SJCRH30 (cell line): ENCODE data around the gene REV3L. TPM values are rescaled to one million over a fixed set of nuclear protein-coding genes. Genes with fewer than 3 reads are reported as not detected.
A peak's percentile ranks its signal among the peaks of the same experiment; 100 is the strongest.

Experiments
- DNase-seq, 2 experiments: peaks; one replicate each; pipeline ENCODE4 v3.0.0-alpha.2; 2015 to 2020
- H3K27ac ChIP-seq: fragments of 250-450 bp; sonication (Bioruptor Pico); 2 replicates; pipeline ENCODE4 v1.5.1; 2020; ENCODE audit warnings: mild to moderate bottlenecking, moderate library complexity
- H3K27me3 ChIP-seq: fragments of 250-450 bp; sonication (Bioruptor Pico); 2 replicates; pipeline ENCODE4 v1.5.1; 2020; ENCODE audit warnings: mild to moderate bottlenecking, moderate library complexity
- H3K36me3 ChIP-seq: fragments of 250-450 bp; sonication (Bioruptor Pico); 2 replicates; pipeline ENCODE4 v1.5.1; 2020; ENCODE audit warnings: mild to moderate bottlenecking, moderate library complexity
- H3K4me1 ChIP-seq: fragments of 250-450 bp; sonication (Bioruptor Pico); 2 replicates; pipeline ENCODE4 v1.5.1; 2020; ENCODE audit warnings: mild to moderate bottlenecking, moderate library complexity
- H3K4me3 ChIP-seq: fragments of 250-450 bp; sonication (Bioruptor Pico); 2 replicates; pipeline ENCODE4 v1.5.1; 2020; ENCODE audit warnings: mild to moderate bottlenecking, moderate library complexity
- H3K9me3 ChIP-seq: fragments of 250-450 bp; sonication (Bioruptor Pico); replicated peaks from 2 replicates; pipeline ENCODE4 v1.5.1; 2020; ENCODE audit warnings: mild to moderate bottlenecking, moderate library complexity
- total RNA-seq: library from RNA; depleted of rRNA; stranded (reverse); fragments of >200 nt; shearing (Covaris generic); gene quantifications from 2 replicates; pipeline ENCODE4 v1.2.3, GENCODE V29; 2014

The REV3L gene
- total RNA-seq, 1 experiment from 2014 or later = 34.3 TPM

DNA sequence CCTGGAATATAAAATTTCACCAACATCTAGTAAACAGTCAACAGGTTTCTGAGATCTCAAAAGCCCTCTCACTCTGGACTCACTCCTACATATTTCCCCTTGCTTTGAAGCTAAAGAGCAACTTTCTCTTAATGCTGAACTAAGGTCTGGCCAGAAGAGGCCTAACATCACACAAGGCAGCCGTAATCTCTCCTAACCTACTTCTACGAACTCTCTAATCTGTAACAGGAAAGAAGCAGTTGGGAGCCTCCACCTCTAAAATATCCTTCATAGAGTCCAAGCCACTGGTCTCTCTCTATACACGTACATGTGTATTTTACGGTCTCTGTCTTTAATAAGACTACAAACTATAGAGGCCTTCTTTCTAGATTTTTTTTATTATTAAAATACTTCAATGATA is 72.0 kb downstream of the REV3L start:
- no peaks in the 10 kb centered on the region for H3K4me1 ChIP-seq
- H3K36me3 ChIP-seq = peaks cover 29% of the 10 kb centered on the region
- H3K9me3 ChIP-seq = no peaks in the 10 kb centered on the region
- no peak for DNase-seq
- no peaks in the 10 kb centered on the region for H3K27me3 ChIP-seq
- no peak overlapping the region for H3K27ac ChIP-seq
- no peak overlapping the region for H3K4me3 ChIP-seq

DNA sequence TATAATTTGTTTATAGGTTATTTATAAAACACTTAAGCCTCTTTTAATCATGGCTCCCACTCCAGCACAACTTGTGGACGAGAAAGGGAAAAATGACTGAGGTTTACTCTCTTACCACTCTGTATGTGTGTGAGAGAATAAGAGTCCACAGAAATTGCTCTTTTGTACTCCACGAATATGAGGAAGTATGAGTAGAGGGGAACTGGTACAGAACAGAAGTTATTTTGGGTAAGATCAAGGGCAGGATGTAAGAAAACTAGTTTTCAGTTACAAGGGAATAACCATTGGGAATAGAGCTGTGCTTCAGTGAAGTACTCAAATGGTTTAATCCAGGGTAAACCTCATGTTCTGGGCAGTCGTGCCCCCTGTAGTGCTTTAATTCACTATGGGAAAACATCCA is 72.6 kb downstream of the REV3L start:
- Histone ChIP-seq H3K4me3 (no peak overlapping the region), H3K9me3 (no peaks in the 10 kb centered on the region), H3K36me3 (peaks cover 25% of the 10 kb centered on the region), H3K4me1 (no peaks in the 10 kb centered on the region), H3K27ac (no peak overlapping the region), H3K27me3 (no peaks in the 10 kb centered on the region)
- no peak for DNase-seq

DNA sequence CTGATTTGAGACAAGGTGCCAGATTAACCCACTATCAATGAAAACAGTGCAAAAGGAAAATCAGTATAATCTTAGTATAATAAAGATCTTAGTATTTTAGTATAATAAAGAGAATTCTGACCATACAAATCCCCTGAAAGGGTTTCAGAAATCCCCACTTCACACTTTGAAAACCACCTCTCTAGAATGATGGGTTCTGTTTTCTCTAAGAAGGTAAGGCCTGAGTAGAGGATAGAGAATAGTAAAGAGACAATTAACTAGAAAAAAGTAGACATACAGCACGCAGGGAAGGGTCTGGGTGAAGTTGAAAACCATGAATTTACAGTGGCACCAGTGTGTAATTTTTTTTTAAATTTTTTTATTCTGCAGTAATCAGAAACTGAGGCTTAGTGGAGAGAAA is 73.6 kb downstream of the REV3L start:
- no peak for DNase-seq
- H3K9me3 ChIP-seq = no peaks in the 10 kb centered on the region
- no peak overlapping the region for H3K4me3 ChIP-seq
- H3K27ac ChIP-seq = no peak overlapping the region
- peaks cover 34% of the 10 kb centered on the region for H3K36me3 ChIP-seq
- H3K4me1 ChIP-seq = no peaks in the 10 kb centered on the region
- no peaks in the 10 kb centered on the region for H3K27me3 ChIP-seq

DNA sequence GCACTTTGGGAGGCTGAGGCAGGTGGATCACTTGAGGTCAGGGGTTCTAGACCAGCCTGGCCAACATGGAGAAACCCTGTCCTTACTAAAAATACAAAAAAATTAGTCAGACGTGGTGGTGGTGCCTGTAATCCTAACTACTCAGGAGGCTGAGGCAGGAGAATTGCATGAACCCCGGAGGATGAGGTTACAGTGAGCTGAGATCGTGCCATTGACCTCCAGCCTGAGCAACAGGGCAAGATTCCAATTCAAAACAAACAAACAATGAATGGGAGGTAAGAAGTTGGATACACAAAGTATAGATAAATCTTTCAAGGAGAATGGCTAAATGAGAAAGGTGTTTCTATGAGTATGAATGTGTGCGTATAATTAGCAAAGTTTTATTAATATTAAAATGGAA is 75.3 kb downstream of the REV3L start:
- no peak overlapping the region for H3K27ac ChIP-seq
- DNase-seq = no peak
- no peaks in the 10 kb centered on the region for H3K9me3 ChIP-seq
- peaks cover 48% of the 10 kb centered on the region for H3K36me3 ChIP-seq
- H3K4me3 ChIP-seq = no peak overlapping the region
- no peaks in the 10 kb centered on the region for H3K27me3 ChIP-seq
- H3K4me1 ChIP-seq = no peaks in the 10 kb centered on the region

DNA sequence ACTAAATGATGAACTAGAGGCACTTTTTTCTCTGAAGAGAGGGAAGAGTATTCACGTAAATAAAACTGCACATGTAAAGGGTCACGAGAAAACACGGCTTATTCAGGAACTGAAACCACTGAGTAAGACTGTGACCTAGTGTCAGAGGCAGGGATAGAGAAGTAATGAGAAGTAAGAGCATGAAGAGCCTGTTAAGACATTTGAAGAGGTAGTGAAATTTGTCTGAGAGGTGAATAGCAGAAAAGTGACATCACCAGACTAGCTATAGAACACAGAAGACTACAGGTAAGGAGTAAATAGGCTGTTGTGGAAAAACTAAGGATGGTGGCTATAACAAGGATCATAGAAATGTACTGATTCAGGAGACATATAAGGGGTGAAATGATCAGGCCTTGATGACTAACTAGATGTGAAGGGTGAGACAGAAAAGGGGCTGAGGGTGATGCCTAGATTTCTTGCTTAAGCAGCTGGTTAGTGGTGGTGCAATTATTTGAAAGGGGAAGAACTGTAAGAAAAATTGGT is 76.8 kb downstream of the REV3L start:
- Histone ChIP-seq H3K27me3 (no peaks in the 10 kb centered on the region), H3K4me1 (no peaks in the 10 kb centered on the region), H3K27ac (no peak overlapping the region), H3K4me3 (no peak overlapping the region), H3K9me3 (no peaks in the 10 kb centered on the region), H3K36me3 (peaks cover 47% of the 10 kb centered on the region)
- DNase-seq = no peak

DNA sequence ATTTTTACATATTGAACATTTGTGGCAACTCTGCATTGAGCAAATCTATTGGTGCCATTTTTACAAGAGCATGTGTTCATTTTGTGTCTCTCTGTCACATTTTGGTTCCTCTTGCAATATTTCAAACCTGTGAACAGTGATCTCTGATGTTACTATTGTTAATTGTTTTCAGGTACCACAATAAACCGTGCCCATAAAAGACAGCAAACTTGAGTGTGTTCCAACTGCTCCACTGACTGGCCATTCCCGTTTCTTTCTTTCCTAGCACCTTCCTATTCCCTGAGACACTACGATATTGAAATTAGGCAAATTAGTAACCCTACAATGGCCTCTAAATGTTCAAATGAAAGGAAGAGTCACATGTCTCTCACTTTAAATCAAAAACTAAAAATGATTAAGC is 79.6 kb downstream of the REV3L start:
- Histone ChIP-seq H3K4me3 (no peak overlapping the region), H3K27me3 (no peaks in the 10 kb centered on the region), H3K27ac (no peak overlapping the region), H3K36me3 (peaks cover 54% of the 10 kb centered on the region), H3K4me1 (no peaks in the 10 kb centered on the region), H3K9me3 (no peaks in the 10 kb centered on the region)
- DNase-seq = no peak

DNA sequence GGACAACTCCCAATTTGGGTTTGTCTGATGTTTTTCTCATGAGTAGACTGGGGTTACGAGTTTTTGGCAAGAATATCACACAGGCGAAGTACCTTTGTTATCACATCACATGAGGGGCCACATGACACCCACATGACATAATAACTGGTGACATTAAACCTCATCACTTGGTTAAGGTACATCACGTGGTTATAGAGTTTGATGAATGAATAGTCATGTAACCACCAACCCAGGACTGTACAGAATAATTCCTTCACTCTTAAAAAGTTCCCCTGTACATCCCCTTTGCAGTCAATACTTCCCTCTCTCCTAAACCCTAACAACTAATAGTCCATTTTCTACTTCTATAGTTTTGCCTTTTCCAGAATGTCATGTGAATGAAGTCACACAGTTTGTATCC is 83.4 kb downstream of the REV3L start:
- no peaks in the 10 kb centered on the region for H3K27me3 ChIP-seq
- H3K9me3 ChIP-seq = no peaks in the 10 kb centered on the region
- no peaks in the 10 kb centered on the region for H3K4me1 ChIP-seq
- H3K4me3 ChIP-seq = no peak overlapping the region
- H3K27ac ChIP-seq = no peak overlapping the region
- no peak for DNase-seq
- peaks cover 57% of the 10 kb centered on the region for H3K36me3 ChIP-seq

DNA sequence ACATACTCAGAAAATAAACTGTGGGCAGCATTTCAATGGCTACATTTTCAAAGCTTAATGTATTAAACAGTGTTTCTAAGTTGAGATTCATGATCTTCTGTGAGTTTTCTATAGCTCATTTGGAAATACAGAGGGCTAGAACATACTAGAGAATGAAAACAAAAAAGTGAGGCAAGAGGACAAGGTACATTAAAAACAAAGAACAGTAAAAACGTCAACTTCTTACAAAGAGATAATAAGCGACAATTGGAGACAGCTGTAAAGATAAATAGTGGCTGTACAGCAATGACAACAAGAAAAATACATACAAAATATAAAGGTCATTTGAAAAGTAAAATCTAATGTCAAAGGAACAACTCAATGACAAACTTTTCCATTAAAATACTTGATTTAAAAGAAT is 94.3 kb downstream of the REV3L start:
- Histone ChIP-seq H3K4me1 (no peaks in the 10 kb centered on the region), H3K4me3 (no peak overlapping the region), H3K9me3 (peaks cover 3% of the 10 kb centered on the region; the same call in 1 of the 2 replicates), H3K27ac (no peak overlapping the region), H3K27me3 (no peaks in the 10 kb centered on the region), H3K36me3 (peaks cover 44% of the 10 kb centered on the region)
- DNase-seq = no peak

DNA sequence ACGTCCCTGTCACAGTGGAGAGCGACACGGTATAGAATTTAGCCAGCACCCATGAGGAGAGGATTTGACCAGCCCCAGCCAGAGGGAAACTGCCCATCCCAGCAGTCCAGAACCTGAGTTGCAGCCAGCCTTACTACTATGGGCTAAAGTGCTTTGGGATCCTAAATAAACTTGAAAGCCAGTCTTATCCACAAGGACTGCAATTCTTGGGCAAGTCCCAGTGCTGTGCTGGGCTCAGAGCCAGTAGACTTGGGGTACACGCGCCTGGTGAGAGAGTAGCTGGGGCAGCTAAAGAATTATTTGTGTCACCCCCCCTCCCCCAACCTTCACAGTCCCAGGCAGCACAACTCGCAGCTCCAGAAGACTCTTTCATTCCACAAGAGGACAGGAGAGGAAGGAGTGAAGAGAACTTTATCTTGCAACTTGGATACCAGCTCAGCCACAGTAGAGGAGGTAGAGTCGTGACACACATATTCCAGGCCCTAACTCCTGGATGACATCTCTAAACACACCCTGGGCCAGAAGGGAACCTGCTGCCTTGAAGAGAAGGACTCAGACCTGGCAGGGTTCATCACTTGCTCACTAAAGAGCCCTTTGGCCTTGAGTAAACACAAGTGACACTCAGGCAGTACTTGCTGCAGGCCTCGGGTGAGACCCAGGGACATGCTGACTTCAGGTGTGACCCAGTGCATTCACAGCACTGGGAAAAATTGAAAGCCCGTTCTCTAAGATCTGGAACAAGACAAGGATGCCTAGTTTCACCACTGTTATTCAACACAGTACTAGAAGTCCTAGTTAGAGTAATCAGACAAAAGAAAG is 100.3 kb downstream of the REV3L start:
- Histone ChIP-seq H3K36me3 (peaks cover 38% of the 10 kb centered on the region), H3K27ac (no peak overlapping the region)
- DNase-seq = no peak

DNA sequence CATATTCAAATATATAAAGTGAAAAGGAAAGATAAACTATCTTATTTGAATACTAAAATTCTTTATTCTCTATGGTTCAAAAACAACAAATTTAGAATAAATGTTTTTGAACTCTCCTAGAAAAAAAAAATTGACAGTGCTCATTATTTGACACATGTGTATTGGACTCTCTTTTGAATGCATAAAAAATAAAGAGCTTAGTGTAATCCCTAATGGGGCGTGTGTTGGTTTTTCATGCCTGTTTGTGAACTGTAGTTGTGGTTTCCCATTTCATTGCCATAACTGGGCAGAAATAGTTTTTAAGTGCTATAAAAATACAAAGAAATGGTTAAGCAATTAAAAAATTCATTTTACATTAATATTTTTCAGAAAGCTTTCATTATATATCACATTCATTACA is 101.3 kb downstream of the REV3L start:
- Histone ChIP-seq H3K36me3 (peaks cover 39% of the 10 kb centered on the region), H3K27me3 (no peaks in the 10 kb centered on the region), H3K27ac (no peak overlapping the region), H3K9me3 (peaks cover 3% of the 10 kb centered on the region; the same call in 1 of the 2 replicates), H3K4me3 (no peak overlapping the region), H3K4me1 (peaks cover 5% of the 10 kb centered on the region; the same call in 1 of the 2 replicates)
- DNase-seq = peak in 1 of 2 experiments; percentile 15

More for the DNA sequence above, 100.3 kb downstream of the REV3L start:
- Histone ChIP-seq H3K9me3 (peaks cover 3% of the 10 kb centered on the region; the same call in 1 of the 2 replicates), H3K4me3 (no peak overlapping the region), H3K4me1 (peaks cover 5% of the 10 kb centered on the region; the same call in 1 of the 2 replicates), H3K27me3 (no peaks in the 10 kb centered on the region)

DNA sequence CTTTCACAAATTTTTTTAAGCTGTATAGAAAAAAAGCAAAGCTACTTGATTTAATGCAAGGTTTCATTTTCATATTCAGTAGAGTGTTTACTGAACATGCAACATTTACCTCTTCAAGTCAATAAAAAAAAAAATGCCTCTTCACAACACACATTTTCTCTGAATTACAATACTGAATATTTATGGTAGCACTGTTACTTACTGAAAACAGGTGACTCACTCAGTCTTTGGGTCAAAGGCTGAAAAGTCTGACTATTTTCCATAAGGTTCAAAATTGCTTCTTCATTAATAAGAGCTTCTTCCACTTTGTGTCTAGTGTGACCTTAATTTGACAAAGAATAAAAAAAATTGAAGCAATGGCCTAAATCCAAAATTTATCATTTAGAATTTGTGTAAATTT is 101.9 kb downstream of the REV3L start:
- Histone ChIP-seq H3K9me3 (peaks cover 3% of the 10 kb centered on the region; the same call in 1 of the 2 replicates), H3K27ac (no peak overlapping the region), H3K27me3 (no peaks in the 10 kb centered on the region), H3K4me3 (no peak overlapping the region), H3K36me3 (peaks cover 44% of the 10 kb centered on the region), H3K4me1 (peaks cover 5% of the 10 kb centered on the region; the same call in 1 of the 2 replicates)
- no peak for DNase-seq

DNA sequence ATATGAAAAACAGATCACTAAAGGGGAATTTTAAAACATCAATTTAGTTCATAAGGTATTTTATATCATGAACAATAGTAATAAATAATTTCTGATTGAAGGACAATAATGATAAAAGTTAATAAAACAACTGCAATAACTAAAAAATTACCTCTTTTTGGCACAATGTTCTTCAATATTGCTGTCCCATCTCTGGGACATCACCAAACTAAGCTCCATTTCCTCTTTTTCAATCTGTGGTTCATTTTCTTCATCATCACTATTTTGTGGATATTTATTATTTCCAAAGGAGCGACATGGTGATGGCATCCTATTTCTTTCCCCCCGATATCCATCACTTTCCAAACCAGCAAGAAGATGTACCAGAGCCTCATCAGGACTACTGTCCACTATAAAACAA is 103.2 kb downstream of the REV3L start:
- H3K27me3 ChIP-seq = no peaks in the 10 kb centered on the region
- peaks cover 46% of the 10 kb centered on the region for H3K36me3 ChIP-seq
- H3K4me1 ChIP-seq = peaks cover 5% of the 10 kb centered on the region; the same call in 1 of the 2 replicates
- H3K9me3 ChIP-seq = peaks cover 3% of the 10 kb centered on the region; the same call in 1 of the 2 replicates
- no peak overlapping the region for H3K27ac ChIP-seq
- H3K4me3 ChIP-seq = no peak overlapping the region
- DNase-seq = no peak

DNA sequence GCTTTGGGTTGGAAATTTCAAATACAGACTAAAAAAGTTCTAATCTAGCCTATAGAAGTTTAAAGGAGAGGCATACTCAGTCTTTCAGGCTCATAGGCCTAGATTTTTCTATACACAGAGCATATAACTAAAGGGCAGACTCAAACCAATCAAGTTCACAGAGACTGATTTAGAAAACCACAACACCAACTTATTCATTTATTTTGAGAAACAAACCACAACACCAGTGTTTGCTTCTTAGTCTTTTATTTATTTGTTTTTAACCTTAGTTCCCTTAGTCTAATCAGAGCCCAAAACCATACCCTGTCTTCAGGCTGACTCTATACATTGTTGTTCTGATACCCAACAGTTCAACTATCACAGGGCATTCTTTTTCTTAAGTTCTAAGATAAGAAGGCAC is 103.7 kb downstream of the REV3L start:
- peaks cover 5% of the 10 kb centered on the region; the same call in 1 of the 2 replicates for H3K4me1 ChIP-seq
- DNase-seq = no peak
- H3K27me3 ChIP-seq = no peaks in the 10 kb centered on the region
- H3K27ac ChIP-seq = no peak overlapping the region
- peaks cover 46% of the 10 kb centered on the region for H3K36me3 ChIP-seq
- H3K4me3 ChIP-seq = no peak overlapping the region
- H3K9me3 ChIP-seq = peaks cover 3% of the 10 kb centered on the region; the same call in 1 of the 2 replicates

DNA sequence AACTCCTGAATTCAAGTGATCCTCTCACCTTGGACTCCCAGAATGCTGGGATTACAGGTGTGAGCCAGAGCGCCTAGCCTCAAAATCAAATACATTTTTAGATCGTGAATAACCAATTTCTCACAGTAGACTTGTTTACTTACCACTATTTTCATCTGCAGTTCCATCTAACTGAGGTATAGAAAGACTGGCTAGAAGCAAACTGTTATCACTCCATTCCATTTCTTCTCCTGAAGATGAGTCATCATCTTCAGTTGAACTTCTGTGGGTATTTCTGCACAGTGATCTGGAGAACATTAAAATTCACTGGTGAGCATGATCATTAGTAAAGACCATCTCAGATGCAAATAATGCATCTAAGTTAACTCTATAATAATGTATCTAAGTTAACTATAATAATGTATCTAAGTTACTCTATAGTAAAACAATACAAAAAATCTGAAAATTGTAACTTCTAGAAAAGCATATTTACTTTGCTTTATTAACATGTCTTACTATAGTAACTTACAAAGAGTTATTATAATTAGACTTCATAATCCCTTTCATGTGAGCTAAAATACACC is 105.4 kb downstream of the REV3L start:
- H3K4me1 ChIP-seq = peaks cover 5% of the 10 kb centered on the region; the same call in 1 of the 2 replicates
- no peaks in the 10 kb centered on the region for H3K9me3 ChIP-seq
- DNase-seq = no peak
- H3K27me3 ChIP-seq = no peaks in the 10 kb centered on the region
- H3K27ac ChIP-seq = no peak overlapping the region
- no peak overlapping the region for H3K4me3 ChIP-seq
- peaks cover 48% of the 10 kb centered on the region for H3K36me3 ChIP-seq

DNA sequence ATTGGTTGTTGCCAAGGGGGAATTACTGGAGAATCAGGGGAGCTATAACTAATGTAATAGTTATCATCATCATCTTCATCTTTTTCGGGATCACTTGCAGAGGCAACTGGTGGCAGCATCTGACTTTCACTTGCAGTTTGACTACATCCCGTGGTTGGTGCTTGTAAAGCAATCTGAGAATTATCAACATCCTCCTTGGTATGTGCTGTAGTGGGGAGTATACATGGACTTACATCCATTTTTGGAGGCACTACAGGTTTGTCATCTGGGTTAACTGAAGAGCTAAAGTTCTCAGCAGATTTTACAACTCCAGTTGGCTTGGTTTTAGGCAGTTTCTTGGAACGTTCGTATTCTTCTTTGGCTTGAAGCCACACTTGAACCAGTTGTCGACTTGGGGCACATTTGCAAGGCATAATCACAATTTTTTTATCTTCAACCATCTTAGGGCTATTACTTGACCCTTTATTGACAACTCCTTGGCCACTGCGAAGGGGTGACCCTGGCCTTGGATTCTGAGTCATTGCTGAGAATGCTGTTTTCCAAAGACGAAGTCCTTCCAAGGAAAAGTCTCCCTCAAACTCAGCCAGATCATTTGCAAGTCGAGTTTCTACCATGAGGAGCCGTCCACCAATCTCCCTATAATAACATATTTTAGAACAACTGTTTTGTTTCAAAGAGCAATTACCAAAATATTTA is 115.5 kb downstream of the REV3L start:
- no peak overlapping the region for H3K4me3 ChIP-seq
- H3K27ac ChIP-seq = no peak overlapping the region
- peaks cover 12% of the 10 kb centered on the region for H3K36me3 ChIP-seq
- no peaks in the 10 kb centered on the region for H3K9me3 ChIP-seq
- H3K4me1 ChIP-seq = no peaks in the 10 kb centered on the region
- DNase-seq = no peak
- H3K27me3 ChIP-seq = no peaks in the 10 kb centered on the region
